DOHH2 (cell line): ENCODE measurements around the gene PEAK3.

Source experiments
- H3F3A ChIP-seq: fragments of 200-600 bp; sonication (generic), shearing (Covaris generic); 2 replicates; pipeline ENCODE4 v1.6.0; 2016; ENCODE audit warnings: antibody characterized with exemption, mild to moderate bottlenecking; ENCODE audit not compliant: control insufficient read depth, insufficient read depth
- H3K27ac ChIP-seq: fragments of 200-600 bp; sonication (generic); 2 replicates; pipeline ENCODE4 v1.5.1; 2014; ENCODE audit warnings: low read depth, mild to moderate bottlenecking, low read length, moderate library complexity
- H3K27me3 ChIP-seq: fragments of 200-600 bp; sonication (generic); 2 replicates; pipeline ENCODE4 v1.6.1; 2014; ENCODE audit warnings: mild to moderate bottlenecking, low read length, mixed read lengths; ENCODE audit not compliant: control insufficient read depth
- H3K36me3 ChIP-seq: fragments of 200-600 bp; sonication (generic); 2 replicates; pipeline ENCODE4 v1.6.1; 2014; ENCODE audit warnings: mild to moderate bottlenecking, low read length, moderate library complexity, mixed read lengths; ENCODE audit not compliant: control insufficient read depth
- H3K4me1 ChIP-seq: fragments of 200-600 bp; sonication (generic); 2 replicates; pipeline ENCODE4 v1.6.1; 2014; ENCODE audit warnings: mild to moderate bottlenecking, low read length, mixed read lengths; ENCODE audit not compliant: control insufficient read depth
- H3K4me2 ChIP-seq: fragments of 200-600 bp; sonication (generic); 2 replicates; pipeline ENCODE4 v1.6.0; 2014; ENCODE audit warnings: mild to moderate bottlenecking, low read length, moderate library complexity
- H3K4me3 ChIP-seq: fragments of 200-600 bp; sonication (generic); 2 replicates; pipeline ENCODE4 v1.5.1; 2014; ENCODE audit warnings: mild to moderate bottlenecking, low read length, mixed read lengths
- H3K79me2 ChIP-seq: fragments of 200-600 bp; sonication (generic); 2 replicates; pipeline ENCODE4 v1.6.1; 2014; ENCODE audit warnings: mild to moderate bottlenecking, low read length, mixed read lengths; ENCODE audit not compliant: control insufficient read depth
- H3K9me2 ChIP-seq: fragments of 200-600 bp; sonication (generic); replicated peaks from 2 replicates; pipeline ENCODE4 v1.6.1; 2014; ENCODE audit warnings: mild to moderate bottlenecking, low read length, mixed read lengths; ENCODE audit not compliant: control insufficient read depth
- H3K9me3 ChIP-seq: fragments of 200-600 bp; sonication (generic); 2 replicates; pipeline ENCODE4 v1.6.1; 2014; ENCODE audit warnings: antibody characterized with exemption, low read length, mixed read lengths; ENCODE audit not compliant: control insufficient read depth, insufficient read depth
- H4K20me1 ChIP-seq: fragments of 200-600 bp; sonication (generic); 2 replicates; pipeline ENCODE4 v1.6.0; 2014; ENCODE audit warnings: low read depth, mild to moderate bottlenecking, antibody characterized with exemption, low read length, moderate library complexity; ENCODE audit not compliant: control insufficient read depth, insufficient read depth
- CTCF ChIP-seq: fragments of 200-600 bp; sonication (generic); IDR thresholded peaks from one replicate; pipeline ENCODE4 v1.5.1; 2014; ENCODE audit warnings: antibody characterized with exemption, mild to moderate bottlenecking, low read depth, low read length; ENCODE audit not compliant: poor library complexity, severe bottlenecking
- EZH2phosphoT487 ChIP-seq: fragments of 200-600 bp; sonication (generic); IDR thresholded peaks from 2 replicates; pipeline ENCODE4 v1.6.1; 2017; ENCODE audit warnings: borderline replicate concordance, mild to moderate bottlenecking, antibody characterized with exemption, low read length, moderate library complexity, mixed read lengths

Gene PEAK3

GRCh38 chr19:2300533-2300932 lies 18.6 kb upstream of the PEAK3 start:
- Histone ChIP-seq H3K4me2 (no peak overlapping the region), H3K36me3 (peaks cover 7% of the 10 kb centered on the region), H3K27me3 (peaks cover 14% of the 10 kb centered on the region), H3K4me3 (no peak overlapping the region), H4K20me1 (no peaks in the 10 kb centered on the region), H3K9me3 (no peaks in the 10 kb centered on the region), H3F3A (peaks cover 8% of the 10 kb centered on the region), H3K4me1 (peaks cover 76% of the 10 kb centered on the region), H3K27ac (no peak overlapping the region), H3K9me2 (no peaks in the 10 kb centered on the region), H3K79me2 (peaks cover 9% of the 10 kb centered on the region)
- TF ChIP-seq EZH2phosphoT487, result no peak
- no peak for TF ChIP-seq CTCF

GRCh38 chr19:2296141-2296540 lies 14.2 kb upstream of the PEAK3 start:
- H3K36me3 ChIP-seq, result peaks cover 34% of the 10 kb centered on the region
- no peak overlapping the region for H3K4me3 ChIP-seq
- no peak overlapping the region; the same call in 1 of the 2 replicates for H3K4me2 ChIP-seq
- peak overlapping the region; percentile 32; the same call in 1 of the 2 replicates for H3K27ac ChIP-seq
- no peaks in the 10 kb centered on the region for H3K27me3 ChIP-seq
- peaks cover 45% of the 10 kb centered on the region for H3K79me2 ChIP-seq
- H4K20me1 ChIP-seq, result no peaks in the 10 kb centered on the region
- TF ChIP-seq CTCF (no peak), EZH2phosphoT487 (no peak)
- peaks cover 5% of the 10 kb centered on the region for H3F3A ChIP-seq
- peaks cover 69% of the 10 kb centered on the region for H3K4me1 ChIP-seq
- no peaks in the 10 kb centered on the region for H3K9me3 ChIP-seq
- H3K9me2 ChIP-seq, result no peaks in the 10 kb centered on the region

DNA sequence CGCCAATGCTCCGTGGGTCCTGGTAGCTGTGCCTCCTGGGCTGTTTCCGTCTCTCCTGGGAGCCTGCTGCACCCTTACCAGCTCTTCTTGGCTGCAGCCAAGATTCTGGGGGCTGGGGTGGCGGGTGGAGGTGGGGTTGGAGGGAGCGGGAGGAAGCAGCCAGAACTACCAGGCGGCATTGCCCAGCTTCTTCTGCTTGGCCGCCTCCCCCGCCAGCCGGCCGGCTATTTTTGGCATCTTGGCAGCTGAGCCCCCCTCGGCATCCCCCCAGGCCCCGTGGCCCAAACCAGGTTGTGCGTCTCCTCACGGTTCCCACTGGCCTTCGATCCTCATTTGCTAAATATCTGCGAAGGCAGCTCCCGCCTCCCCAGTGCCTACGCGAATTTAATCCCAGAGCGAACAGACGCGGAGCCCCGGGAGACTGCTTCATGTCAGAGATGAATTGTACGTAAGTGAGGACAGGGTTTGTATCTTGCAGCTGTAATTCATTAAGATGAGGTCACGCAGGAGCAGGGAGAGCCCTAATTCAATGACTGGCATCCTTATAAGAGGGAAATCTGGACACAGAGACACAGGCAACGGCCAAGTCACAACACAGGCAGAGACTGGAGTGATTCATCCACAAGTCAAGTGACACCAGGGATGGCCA lies 12.8 kb upstream of the PEAK3 start:
- TF ChIP-seq EZH2phosphoT487 (no peak), CTCF (no peak)
- Histone ChIP-seq H3K4me3 (peak overlapping the region; percentile 62; the same call in 1 of the 2 replicates), H3K4me1 (peaks cover 65% of the 10 kb centered on the region), H3K27ac (0 out of 2 replicates have a peak overlapping the region, but pooled peaks have one; percentile 26), H3F3A (peaks cover 5% of the 10 kb centered on the region), H3K4me2 (peak overlapping the region; percentile 76; the same call in 1 of the 2 replicates), H3K9me3 (no peaks in the 10 kb centered on the region), H3K36me3 (peaks cover 40% of the 10 kb centered on the region), H3K79me2 (peaks cover 57% of the 10 kb centered on the region), H4K20me1 (no peaks in the 10 kb centered on the region), H3K9me2 (no peaks in the 10 kb centered on the region), H3K27me3 (no peaks in the 10 kb centered on the region)
